ENCODE measurements around the gene ACADM.
A peak's percentile ranks its signal among the peaks of the same experiment; 100 is the strongest.

The ACADM gene

DNA sequence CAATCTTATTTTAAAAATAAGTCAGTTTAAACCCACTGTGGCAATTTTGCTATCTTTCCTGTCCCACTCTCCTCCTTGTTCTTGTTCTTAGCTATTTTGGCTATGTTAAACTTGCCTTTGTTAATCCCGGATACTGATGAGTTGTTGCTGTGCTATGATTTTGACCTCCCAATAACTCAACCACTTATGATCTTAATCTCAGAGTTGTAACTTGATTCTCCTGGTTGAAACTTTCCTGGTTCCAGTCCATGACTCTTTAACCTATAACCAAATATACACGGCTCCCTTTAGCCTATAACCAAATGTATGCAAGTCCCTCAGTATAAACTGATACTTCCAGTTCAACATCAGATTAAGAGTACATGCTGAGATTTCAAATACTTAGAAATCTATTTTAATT lies 15.6 kb upstream of the ACADM start:
- peaks cover 0 to 1% (median 0%) of the 10 kb centered on the region in 5 experiments for H3K9me3 ChIP-seq (ENCODE audit: control extremely low read depth in 1 of 5, control insufficient read depth in 4 of 5, insufficient read depth in 2 of 5, low read depth in 1 of 5, low read length in 4 of 5)
- POLR2A ChIA-PET, result no interaction called here
- H3K4me1 ChIP-seq (ENCODE audit: control extremely low read depth in 1 of 4, control insufficient read depth in 4 of 4, insufficient read depth in 4 of 4, low read length in 3 of 4), result no peaks in the 10 kb centered on the region
- no peak overlapping the region for H3K4me3 ChIP-seq (ENCODE audit: control insufficient read depth in 1 of 7, extremely low read depth in 1 of 7, insufficient read depth in 4 of 7, low read depth in 2 of 7, low read length in 6 of 7)
- CTCF ChIA-PET, result interaction anchor here (0.5 kb wide), 1 partner anchor 1722 kb away, joined by 3 read pairs; no protein-coding TSS in a partner anchor
- no peak overlapping the region for H3K27ac ChIP-seq (ENCODE audit: insufficient read depth in 1 of 2, low read depth in 1 of 2, low read length in 2 of 2, poor library complexity in 1 of 2, severe bottlenecking in 2 of 2)
- H3K36me3 ChIP-seq (ENCODE audit: control insufficient read depth in 4 of 4, insufficient read depth in 4 of 4, low read length in 3 of 4), result no peaks in the 10 kb centered on the region
- WGBS (ENCODE audit: insufficient coverage), result 100% methylated on average over 1 of the region's 2 CpGs
- H3K27me3 ChIP-seq (replicated peaks in 2 of 5; ENCODE audit: control insufficient read depth in 4 of 5, insufficient read depth in 5 of 5, low read length in 4 of 5), result peaks cover 0 to 3% (median 0%) of the 10 kb centered on the region in 5 experiments
- DNase-seq, result no peak

DNA sequence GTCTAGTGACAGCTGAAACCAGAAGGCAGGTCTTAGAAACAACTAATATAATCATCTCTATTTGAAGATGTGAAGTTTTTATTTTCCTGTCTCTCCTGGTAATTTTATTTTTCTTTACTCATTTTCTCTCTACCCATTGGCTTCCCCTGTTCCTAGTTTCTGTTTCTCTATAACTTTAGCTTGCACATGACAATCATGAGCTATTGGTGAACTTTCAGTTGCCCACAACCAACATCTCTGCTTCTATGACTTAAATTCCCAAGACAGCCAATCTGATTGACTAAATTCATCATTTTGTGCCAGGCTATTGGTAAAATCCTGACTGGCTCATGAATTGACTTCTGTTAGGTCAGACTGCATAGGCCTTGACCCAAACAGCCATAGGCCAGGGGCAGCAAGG lies 13.7 kb upstream of the ACADM start:
- no peaks in the 10 kb centered on the region for H3K36me3 ChIP-seq (ENCODE audit: control insufficient read depth in 4 of 4, insufficient read depth in 4 of 4, low read length in 3 of 4)
- DNase-seq, result no peak
- peaks cover 0 to 1% (median 0%) of the 10 kb centered on the region in 5 experiments for H3K9me3 ChIP-seq (ENCODE audit: control extremely low read depth in 1 of 5, control insufficient read depth in 4 of 5, insufficient read depth in 2 of 5, low read depth in 1 of 5, low read length in 4 of 5)
- ChIA-PET CTCF (interaction anchor here (1.0 kb wide), 1 partner anchor 81 kb away, joined by 3 read pairs; no protein-coding TSS in a partner anchor), POLR2A (no interaction called here)
- no peaks in the 10 kb centered on the region for H3K4me1 ChIP-seq (ENCODE audit: control extremely low read depth in 1 of 4, control insufficient read depth in 4 of 4, insufficient read depth in 4 of 4, low read length in 3 of 4)
- no peak overlapping the region for H3K27ac ChIP-seq (ENCODE audit: insufficient read depth in 1 of 2, low read depth in 1 of 2, low read length in 2 of 2, poor library complexity in 1 of 2, severe bottlenecking in 2 of 2)
- H3K4me3 ChIP-seq (ENCODE audit: control insufficient read depth in 1 of 7, extremely low read depth in 1 of 7, insufficient read depth in 4 of 7, low read depth in 2 of 7, low read length in 6 of 7), result no peak overlapping the region
- peaks cover 0 to 3% (median 0%) of the 10 kb centered on the region in 5 experiments for H3K27me3 ChIP-seq (replicated peaks in 2 of 5; ENCODE audit: control insufficient read depth in 4 of 5, insufficient read depth in 5 of 5, low read length in 4 of 5)

DNA sequence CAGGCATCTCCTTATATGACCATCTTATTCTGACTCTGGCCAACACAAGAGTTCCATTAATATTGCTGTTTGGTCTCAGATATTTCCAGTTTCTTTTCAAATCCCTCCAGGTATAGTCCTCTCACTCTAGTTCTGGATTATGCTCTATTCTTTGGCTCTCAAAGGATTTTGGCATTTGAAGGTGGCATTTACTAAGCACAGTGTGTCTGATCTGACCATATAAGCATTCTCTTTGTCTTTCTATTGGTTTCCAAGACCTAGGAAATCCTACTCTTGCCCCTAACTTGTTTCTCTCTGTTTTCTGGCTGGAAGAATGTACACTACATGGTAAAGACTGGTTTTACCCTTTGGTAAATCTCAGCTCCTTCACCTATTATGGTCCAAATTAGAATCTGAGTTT lies 12.7 kb upstream of the ACADM start:
- Histone ChIP-seq H3K9me3 (ENCODE audit: control extremely low read depth in 1 of 5, control insufficient read depth in 4 of 5, insufficient read depth in 2 of 5, low read depth in 1 of 5, low read length in 4 of 5) (peaks cover 0 to 1% (median 0%) of the 10 kb centered on the region in 5 experiments), H3K4me3 (ENCODE audit: control insufficient read depth in 1 of 7, extremely low read depth in 1 of 7, insufficient read depth in 4 of 7, low read depth in 2 of 7, low read length in 6 of 7) (no peak overlapping the region), H3K36me3 (ENCODE audit: control insufficient read depth in 4 of 4, insufficient read depth in 4 of 4, low read length in 3 of 4) (no peaks in the 10 kb centered on the region), H3K27me3 (replicated peaks in 2 of 5; ENCODE audit: control insufficient read depth in 4 of 5, insufficient read depth in 5 of 5, low read length in 4 of 5) (peaks cover 0 to 3% (median 0%) of the 10 kb centered on the region in 5 experiments), H3K27ac (ENCODE audit: insufficient read depth in 1 of 2, low read depth in 1 of 2, low read length in 2 of 2, poor library complexity in 1 of 2, severe bottlenecking in 2 of 2) (no peak overlapping the region), H3K4me1 (ENCODE audit: control extremely low read depth in 1 of 4, control insufficient read depth in 4 of 4, insufficient read depth in 4 of 4, low read length in 3 of 4) (no peaks in the 10 kb centered on the region)
- no peak for DNase-seq
- ChIA-PET POLR2A (no interaction called here), CTCF (interaction anchor here (1.0 kb wide), 1 partner anchor 82 kb away, joined by 3 read pairs; no protein-coding TSS in a partner anchor)

DNA sequence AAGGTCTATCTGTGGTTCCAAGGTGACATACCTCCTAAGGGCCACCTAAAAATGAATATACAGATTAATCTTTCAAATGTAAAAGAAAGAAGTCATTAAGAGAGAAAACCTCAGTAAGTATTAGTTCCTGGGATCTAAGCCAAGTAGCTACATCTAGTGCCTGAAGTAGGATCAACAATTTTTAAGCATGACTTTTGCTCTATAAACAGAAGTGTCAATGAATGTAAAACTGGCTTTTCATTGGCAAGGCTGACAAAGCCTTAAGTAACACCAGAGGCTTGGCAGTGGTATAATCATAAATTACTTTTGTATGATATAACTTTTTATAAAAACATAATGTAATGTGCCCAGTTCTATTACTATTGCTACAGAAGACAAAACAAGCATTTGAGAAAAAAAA lies 12.2 kb upstream of the ACADM start:
- H3K4me1 ChIP-seq (ENCODE audit: control extremely low read depth in 1 of 4, control insufficient read depth in 4 of 4, insufficient read depth in 4 of 4, low read length in 3 of 4), result no peaks in the 10 kb centered on the region
- ChIA-PET POLR2A (no interaction called here), CTCF (no interaction called here)
- no peaks in the 10 kb centered on the region for H3K36me3 ChIP-seq (ENCODE audit: control insufficient read depth in 4 of 4, insufficient read depth in 4 of 4, low read length in 3 of 4)
- no peak for DNase-seq
- peaks cover 0 to 1% (median 0%) of the 10 kb centered on the region in 5 experiments for H3K9me3 ChIP-seq (ENCODE audit: control extremely low read depth in 1 of 5, control insufficient read depth in 4 of 5, insufficient read depth in 2 of 5, low read depth in 1 of 5, low read length in 4 of 5)
- no peak overlapping the region for H3K4me3 ChIP-seq (ENCODE audit: control insufficient read depth in 1 of 7, extremely low read depth in 1 of 7, insufficient read depth in 4 of 7, low read depth in 2 of 7, low read length in 6 of 7)
- peaks cover 0 to under 1% (median 0%) of the 10 kb centered on the region in 5 experiments for H3K27me3 ChIP-seq (replicated peaks in 2 of 5; ENCODE audit: control insufficient read depth in 4 of 5, insufficient read depth in 5 of 5, low read length in 4 of 5)
- H3K27ac ChIP-seq (ENCODE audit: insufficient read depth in 1 of 2, low read depth in 1 of 2, low read length in 2 of 2, poor library complexity in 1 of 2, severe bottlenecking in 2 of 2), result no peak overlapping the region

DNA sequence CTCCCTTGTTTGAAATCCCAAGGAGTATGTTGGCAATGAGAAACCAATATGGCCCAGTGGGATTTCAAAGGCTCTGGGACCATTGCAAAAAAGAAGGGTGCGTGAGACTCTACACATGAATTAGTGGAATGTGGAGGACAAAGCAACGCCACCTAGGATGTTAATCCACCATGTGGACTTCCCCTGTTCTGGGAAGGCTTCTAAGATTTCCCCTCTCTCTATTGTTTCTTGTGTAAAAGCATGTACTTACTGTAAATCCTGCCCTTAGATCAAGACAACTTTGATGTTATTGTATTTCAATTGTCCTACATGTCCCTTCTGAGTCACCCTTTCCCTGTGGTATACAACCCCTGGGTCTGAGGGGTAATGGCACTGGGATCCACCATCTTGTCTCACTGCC lies 4.7 kb upstream of the ACADM start:
- CTCF ChIA-PET, result no interaction called here
- Histone ChIP-seq H3K27me3 (replicated peaks in 2 of 5; ENCODE audit: control insufficient read depth in 4 of 5, insufficient read depth in 5 of 5, low read length in 4 of 5) (no peaks in the 10 kb centered on the region), H3K27ac (ENCODE audit: insufficient read depth in 1 of 2, low read depth in 1 of 2, low read length in 2 of 2, poor library complexity in 1 of 2, severe bottlenecking in 2 of 2) (no peak overlapping the region), H3K4me1 (ENCODE audit: control extremely low read depth in 1 of 4, control insufficient read depth in 4 of 4, insufficient read depth in 4 of 4, low read length in 3 of 4) (peaks cover 2 to 6% (median 4%) of the 10 kb centered on the region in 4 experiments), H3K9me3 (ENCODE audit: control extremely low read depth in 1 of 5, control insufficient read depth in 4 of 5, insufficient read depth in 2 of 5, low read depth in 1 of 5, low read length in 4 of 5) (no peaks in the 10 kb centered on the region), H3K36me3 (ENCODE audit: control insufficient read depth in 4 of 4, insufficient read depth in 4 of 4, low read length in 3 of 4) (peaks cover 0 to 5% (median 0%) of the 10 kb centered on the region in 4 experiments), H3K4me3 (ENCODE audit: control insufficient read depth in 1 of 7, extremely low read depth in 1 of 7, insufficient read depth in 4 of 7, low read depth in 2 of 7, low read length in 6 of 7) (no peak overlapping the region)
- WGBS (ENCODE audit: insufficient coverage), result 94% methylated on average over 2 of the region's 2 CpGs
- no peak for DNase-seq
- POLR2A ChIA-PET, result no interaction called here

DNA sequence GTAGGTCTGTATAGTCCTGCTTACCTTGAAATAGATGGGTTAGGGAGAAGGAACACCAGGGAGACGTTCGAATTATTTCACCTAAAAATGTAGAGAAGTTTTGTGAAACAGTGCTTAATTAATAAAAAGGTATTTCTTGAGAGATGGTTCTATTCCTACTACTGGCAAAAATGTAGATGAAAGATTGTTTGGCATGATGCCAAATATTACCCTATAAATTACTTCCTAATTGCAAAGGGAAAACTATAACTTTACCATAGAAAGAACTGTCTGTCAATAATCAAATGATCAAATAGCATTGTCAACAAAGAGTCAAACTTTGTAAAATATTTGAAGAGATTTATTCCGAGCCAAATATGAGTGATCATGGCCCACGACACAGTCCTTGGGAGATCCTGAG lies 4.2 kb upstream of the ACADM start:
- POLR2A ChIA-PET, result interaction anchor here (0.6 kb wide), 1 partner anchor 1769 kb away, joined by 3 read pairs; no protein-coding TSS in a partner anchor
- no peaks in the 10 kb centered on the region for H3K27me3 ChIP-seq (replicated peaks in 2 of 5; ENCODE audit: control insufficient read depth in 4 of 5, insufficient read depth in 5 of 5, low read length in 4 of 5)
- peaks cover 0 to 5% (median 0%) of the 10 kb centered on the region in 4 experiments for H3K36me3 ChIP-seq (ENCODE audit: control insufficient read depth in 4 of 4, insufficient read depth in 4 of 4, low read length in 3 of 4)
- H3K4me3 ChIP-seq (ENCODE audit: control insufficient read depth in 1 of 7, extremely low read depth in 1 of 7, insufficient read depth in 4 of 7, low read depth in 2 of 7, low read length in 6 of 7), result no peak overlapping the region
- DNase-seq, result no peak
- CTCF ChIA-PET, result no interaction called here
- peaks cover 2 to 8% (median 5%) of the 10 kb centered on the region in 4 experiments for H3K4me1 ChIP-seq (ENCODE audit: control extremely low read depth in 1 of 4, control insufficient read depth in 4 of 4, insufficient read depth in 4 of 4, low read length in 3 of 4)
- H3K27ac ChIP-seq (ENCODE audit: insufficient read depth in 1 of 2, low read depth in 1 of 2, low read length in 2 of 2, poor library complexity in 1 of 2, severe bottlenecking in 2 of 2), result no peak overlapping the region
- no peaks in the 10 kb centered on the region for H3K9me3 ChIP-seq (ENCODE audit: control extremely low read depth in 1 of 5, control insufficient read depth in 4 of 5, insufficient read depth in 2 of 5, low read depth in 1 of 5, low read length in 4 of 5)
- WGBS (ENCODE audit: insufficient coverage), result no CpG with 5 or more reads among the region's 4 CpGs

DNA sequence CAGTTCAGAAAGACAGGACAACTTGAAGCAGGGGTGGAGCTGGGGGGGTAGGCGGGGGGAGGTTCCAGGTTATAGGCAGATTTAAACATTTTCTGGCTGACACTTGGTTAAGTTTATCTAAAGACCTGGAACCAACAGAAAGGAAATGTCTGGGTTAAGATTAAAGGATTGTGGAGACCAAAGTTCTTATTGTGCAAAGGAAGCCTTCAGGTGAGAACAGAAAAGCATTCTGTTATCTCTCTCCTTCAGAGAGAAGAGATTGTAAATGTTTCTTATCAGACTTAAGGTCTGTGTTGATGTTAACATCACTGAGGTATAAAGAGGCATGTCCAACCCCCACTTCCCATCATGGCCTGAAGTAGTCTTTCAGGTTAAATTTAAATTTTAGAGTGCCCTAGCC lies 3.7 kb upstream of the ACADM start:
- H3K27ac ChIP-seq (ENCODE audit: insufficient read depth in 1 of 2, low read depth in 1 of 2, low read length in 2 of 2, poor library complexity in 1 of 2, severe bottlenecking in 2 of 2), result no peak overlapping the region
- no peaks in the 10 kb centered on the region for H3K27me3 ChIP-seq (replicated peaks in 2 of 5; ENCODE audit: control insufficient read depth in 4 of 5, insufficient read depth in 5 of 5, low read length in 4 of 5)
- DNase-seq, result peak in 1 of 3 donors; percentile 7
- peaks cover 0 to 5% (median 0%) of the 10 kb centered on the region in 4 experiments for H3K36me3 ChIP-seq (ENCODE audit: control insufficient read depth in 4 of 4, insufficient read depth in 4 of 4, low read length in 3 of 4)
- CTCF ChIA-PET, result interaction anchor here (1.1 kb wide), 1 partner anchor 436 kb away, joined by 3 read pairs; no protein-coding TSS in a partner anchor
- peaks cover 5 to 11% (median 8%) of the 10 kb centered on the region in 4 experiments for H3K4me1 ChIP-seq (ENCODE audit: control extremely low read depth in 1 of 4, control insufficient read depth in 4 of 4, insufficient read depth in 4 of 4, low read length in 3 of 4)
- POLR2A ChIA-PET, result interaction anchor here (0.6 kb wide), 1 partner anchor 1768 kb away, joined by 3 read pairs; no protein-coding TSS in a partner anchor
- H3K9me3 ChIP-seq (ENCODE audit: control extremely low read depth in 1 of 5, control insufficient read depth in 4 of 5, insufficient read depth in 2 of 5, low read depth in 1 of 5, low read length in 4 of 5), result no peaks in the 10 kb centered on the region
- H3K4me3 ChIP-seq (ENCODE audit: control insufficient read depth in 1 of 7, extremely low read depth in 1 of 7, insufficient read depth in 4 of 7, low read depth in 2 of 7, low read length in 6 of 7), result no peak overlapping the region
- WGBS (ENCODE audit: insufficient coverage), result no CpG with 5 or more reads among the region's 1 CpG

Measured in common myeloid progenitor, CD34-positive (primary cell).